ENCODE results near the gene RERE.

DNA sequence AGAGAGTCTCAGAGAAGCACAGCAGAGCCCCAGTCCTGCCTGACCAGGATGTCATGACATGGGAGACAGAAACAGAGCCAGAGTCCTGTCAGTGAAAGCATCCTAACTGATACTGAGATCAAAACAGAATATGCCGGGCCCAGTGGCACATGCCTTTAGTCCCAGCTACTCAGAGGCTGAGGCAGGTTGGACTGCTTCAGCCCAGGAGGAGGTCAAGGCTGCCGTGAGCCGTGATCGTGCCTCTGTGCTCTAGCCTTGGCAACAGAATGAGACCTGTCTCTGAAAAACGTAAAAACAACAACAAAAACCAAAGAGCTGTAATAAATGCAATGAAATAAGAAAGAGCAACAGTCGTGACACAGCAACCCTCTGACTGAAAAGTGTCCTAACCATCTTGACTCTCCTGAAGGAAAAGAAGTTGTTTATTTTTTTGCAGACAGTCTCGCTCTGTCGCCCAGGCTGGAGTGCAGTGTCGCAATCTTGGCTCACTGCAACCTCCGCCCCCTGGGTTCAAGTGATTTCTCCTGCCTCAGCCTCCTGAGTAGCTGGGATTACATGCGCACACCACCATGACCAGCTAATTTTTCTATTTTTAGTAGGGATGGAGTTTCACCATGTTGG lies 310.3 kb downstream of the RERE start:
- TF ChIP-seq, protein P1, sequence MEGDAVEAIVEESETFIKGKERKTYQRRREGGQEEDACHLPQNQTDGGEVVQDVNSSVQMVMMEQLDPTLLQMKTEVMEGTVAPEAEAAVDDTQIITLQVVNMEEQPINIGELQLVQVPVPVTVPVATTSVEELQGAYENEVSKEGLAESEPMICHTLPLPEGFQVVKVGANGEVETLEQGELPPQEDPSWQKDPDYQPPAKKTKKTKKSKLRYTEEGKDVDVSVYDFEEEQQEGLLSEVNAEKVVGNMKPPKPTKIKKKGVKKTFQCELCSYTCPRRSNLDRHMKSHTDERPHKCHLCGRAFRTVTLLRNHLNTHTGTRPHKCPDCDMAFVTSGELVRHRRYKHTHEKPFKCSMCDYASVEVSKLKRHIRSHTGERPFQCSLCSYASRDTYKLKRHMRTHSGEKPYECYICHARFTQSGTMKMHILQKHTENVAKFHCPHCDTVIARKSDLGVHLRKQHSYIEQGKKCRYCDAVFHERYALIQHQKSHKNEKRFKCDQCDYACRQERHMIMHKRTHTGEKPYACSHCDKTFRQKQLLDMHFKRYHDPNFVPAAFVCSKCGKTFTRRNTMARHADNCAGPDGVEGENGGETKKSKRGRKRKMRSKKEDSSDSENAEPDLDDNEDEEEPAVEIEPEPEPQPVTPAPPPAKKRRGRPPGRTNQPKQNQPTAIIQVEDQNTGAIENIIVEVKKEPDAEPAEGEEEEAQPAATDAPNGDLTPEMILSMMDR (IDR thresholded peaks at IDR 0.05; ENCODE audit: extremely low read depth in 1 of 2, insufficient read depth in 1 of 2, low read depth in 1 of 2, low read length in 2 of 2), result no peak
- TF ChIP-seq, protein P2, sequence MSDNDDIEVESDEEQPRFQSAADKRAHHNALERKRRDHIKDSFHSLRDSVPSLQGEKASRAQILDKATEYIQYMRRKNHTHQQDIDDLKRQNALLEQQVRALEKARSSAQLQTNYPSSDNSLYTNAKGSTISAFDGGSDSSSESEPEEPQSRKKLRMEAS (IDR thresholded peaks at IDR 0.05; ENCODE audit: insufficient read depth, insufficient read length), result no peak
